ENCODE data around the gene HYAL2.

DNA sequence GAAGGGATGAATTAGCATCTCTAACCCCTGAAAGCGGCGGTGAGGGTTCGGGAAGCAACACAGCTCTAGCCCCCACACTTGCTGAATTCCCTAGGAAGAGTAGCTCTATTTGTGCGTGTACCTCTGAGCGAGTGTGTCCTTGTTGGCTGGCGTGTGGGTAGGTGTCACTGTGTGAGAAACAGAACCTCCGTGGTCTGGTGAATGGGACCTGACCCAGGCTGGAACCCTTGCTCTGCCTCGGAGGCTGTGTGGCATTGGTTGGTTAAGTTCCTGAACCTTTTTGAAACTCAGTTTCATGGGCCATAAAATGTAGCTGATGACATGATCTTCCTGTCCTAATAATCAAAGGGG lies 37.2 kb upstream of the HYAL2 start:
- TF ChIP-seq, protein P1, sequence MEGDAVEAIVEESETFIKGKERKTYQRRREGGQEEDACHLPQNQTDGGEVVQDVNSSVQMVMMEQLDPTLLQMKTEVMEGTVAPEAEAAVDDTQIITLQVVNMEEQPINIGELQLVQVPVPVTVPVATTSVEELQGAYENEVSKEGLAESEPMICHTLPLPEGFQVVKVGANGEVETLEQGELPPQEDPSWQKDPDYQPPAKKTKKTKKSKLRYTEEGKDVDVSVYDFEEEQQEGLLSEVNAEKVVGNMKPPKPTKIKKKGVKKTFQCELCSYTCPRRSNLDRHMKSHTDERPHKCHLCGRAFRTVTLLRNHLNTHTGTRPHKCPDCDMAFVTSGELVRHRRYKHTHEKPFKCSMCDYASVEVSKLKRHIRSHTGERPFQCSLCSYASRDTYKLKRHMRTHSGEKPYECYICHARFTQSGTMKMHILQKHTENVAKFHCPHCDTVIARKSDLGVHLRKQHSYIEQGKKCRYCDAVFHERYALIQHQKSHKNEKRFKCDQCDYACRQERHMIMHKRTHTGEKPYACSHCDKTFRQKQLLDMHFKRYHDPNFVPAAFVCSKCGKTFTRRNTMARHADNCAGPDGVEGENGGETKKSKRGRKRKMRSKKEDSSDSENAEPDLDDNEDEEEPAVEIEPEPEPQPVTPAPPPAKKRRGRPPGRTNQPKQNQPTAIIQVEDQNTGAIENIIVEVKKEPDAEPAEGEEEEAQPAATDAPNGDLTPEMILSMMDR (conservative IDR thresholded peaks at IDR 0.05; ENCODE audit: low read length) = no peak
- TF ChIP-seq EZH2phosphoT487 (IDR thresholded peaks at IDR 0.05; ENCODE audit: borderline replicate concordance) = no peak
